H9 (cell line): ENCODE measurements around the gene RBM33. TPM values are rescaled to one million over a fixed set of nuclear protein-coding genes. Genes with fewer than 3 reads are reported as not detected.

Experiments
- DNase-seq: peaks from one replicate; pipeline ENCODE4 v3.0.0-alpha.2; 2017
- H2AFZ ChIP-seq: one replicate; pipeline ENCODE4 v1.6.1; 2013; ENCODE audit warnings: mild to moderate bottlenecking, low read length, control low read depth, moderate library complexity
- H2AK5ac ChIP-seq: 2 replicates; pipeline ENCODE4 v1.6.1; 2013; ENCODE audit warnings: low read length, control low read depth, mixed read lengths; ENCODE audit not compliant: insufficient read length
- H2BK120ac ChIP-seq: one replicate; pipeline ENCODE4 v1.6.1; 2013; ENCODE audit warnings: low read depth, mild to moderate bottlenecking, low read length, control low read depth, inconsistent platforms; ENCODE audit not compliant: poor library complexity, severe bottlenecking
- H2BK12ac ChIP-seq: 2 replicates; pipeline ENCODE4 v1.6.1; 2013; ENCODE audit warnings: low read length, control low read depth, mixed read lengths, low read depth; ENCODE audit not compliant: insufficient read length
- H2BK15ac ChIP-seq: 2 replicates; pipeline ENCODE4 v1.6.1; 2013; ENCODE audit warnings: low read depth, low read length, control low read depth
- H2BK20ac ChIP-seq: one replicate; pipeline ENCODE4 v1.6.1; 2013; ENCODE audit warnings: low read depth, mild to moderate bottlenecking, low read length, control low read depth, inconsistent platforms; ENCODE audit not compliant: poor library complexity, severe bottlenecking
- H2BK5ac ChIP-seq: 2 replicates; pipeline ENCODE4 v1.6.1; 2013; ENCODE audit warnings: low read length, control low read depth, mixed read lengths; ENCODE audit not compliant: insufficient read length
- H3K14ac ChIP-seq: 2 replicates; pipeline ENCODE4 v1.6.1; 2013; ENCODE audit warnings: low read length, control low read depth; ENCODE audit not compliant: insufficient read depth
- H3K18ac ChIP-seq: 2 replicates; pipeline ENCODE4 v1.6.1; 2013; ENCODE audit warnings: low read depth, mild to moderate bottlenecking, mixed read lengths, low read length, control low read depth; ENCODE audit not compliant: insufficient read length
- H3K23ac ChIP-seq: 2 replicates; pipeline ENCODE4 v1.6.1; 2013; ENCODE audit warnings: low read length, control low read depth, mixed read lengths, low read depth; ENCODE audit not compliant: insufficient read length
- H3K23me2 ChIP-seq: 2 replicates; pipeline ENCODE4 v1.6.1; 2013; ENCODE audit warnings: low read depth, mild to moderate bottlenecking, mixed read lengths, low read length, control low read depth; ENCODE audit not compliant: insufficient read length, poor library complexity, severe bottlenecking
- H3K27ac ChIP-seq: 2 replicates; pipeline ENCODE4 v1.5.1; 2013; ENCODE audit warnings: low read length, control low read depth, mixed read lengths, low read depth; ENCODE audit not compliant: insufficient read length
- H3K27me3 ChIP-seq: 2 replicates; pipeline ENCODE4 v1.6.1; 2013; ENCODE audit warnings: low read length, control low read depth, inconsistent platforms; ENCODE audit not compliant: insufficient read depth
- H3K4ac ChIP-seq: 2 replicates; pipeline ENCODE4 v1.6.1; 2013; ENCODE audit warnings: low read depth, mild to moderate bottlenecking, control low read depth, inconsistent platforms, low read length, moderate library complexity
- H3K4me1 ChIP-seq: 2 replicates; pipeline ENCODE4 v1.6.1; 2013; ENCODE audit warnings: low read length, control low read depth, inconsistent platforms; ENCODE audit not compliant: insufficient read depth
- H3K4me2 ChIP-seq: 2 replicates; pipeline ENCODE4 v1.6.1; 2013; ENCODE audit warnings: low read length, control low read depth, mixed read lengths; ENCODE audit not compliant: insufficient read length, insufficient read depth
- H3K56ac ChIP-seq: 2 replicates; pipeline ENCODE4 v1.6.1; 2013; ENCODE audit warnings: low read depth, mild to moderate bottlenecking, mixed read lengths, low read length, control low read depth; ENCODE audit not compliant: insufficient read length
- H3K79me1 ChIP-seq: 2 replicates; pipeline ENCODE4 v1.6.1; 2013; ENCODE audit warnings: low read depth, mild to moderate bottlenecking, moderate library complexity, low read length, control low read depth, inconsistent platforms; ENCODE audit not compliant: insufficient read depth, poor library complexity, severe bottlenecking
- H3K79me2 ChIP-seq: 2 replicates; pipeline ENCODE4 v1.6.1; 2013; ENCODE audit warnings: low read length, control low read depth, inconsistent platforms; ENCODE audit not compliant: insufficient read depth
- H3K9ac ChIP-seq: 2 replicates; pipeline ENCODE4 v1.6.1; 2013; ENCODE audit warnings: low read length, control low read depth, mixed read lengths; ENCODE audit not compliant: insufficient read length; ENCODE audit errors: extremely low read depth
- H3K9me3 ChIP-seq: one replicate; pipeline ENCODE4 v1.6.1; 2013; ENCODE audit warnings: low read depth, low read length, inconsistent platforms; ENCODE audit not compliant: control insufficient read depth
- H3T11ph ChIP-seq: one replicate; pipeline ENCODE4 v1.6.1; 2013; ENCODE audit warnings: mild to moderate bottlenecking, low read length, control low read depth, inconsistent platforms
- H4K20me1 ChIP-seq: one replicate; pipeline ENCODE4 v1.6.1; 2013; ENCODE audit not compliant: control insufficient read depth, insufficient read length, insufficient read depth
- H4K5ac ChIP-seq: 2 replicates; pipeline ENCODE4 v1.6.1; 2013; ENCODE audit warnings: low read depth, mild to moderate bottlenecking, mixed read lengths, low read length, control low read depth; ENCODE audit not compliant: insufficient read length
- H4K8ac ChIP-seq: replicated peaks from 2 replicates; pipeline ENCODE4 v1.6.1; 2013; ENCODE audit warnings: low read length, control low read depth, mixed read lengths, low read depth; ENCODE audit not compliant: insufficient read length
- H4K91ac ChIP-seq: 2 replicates; pipeline ENCODE4 v1.6.1; 2013; ENCODE audit warnings: low read depth, mild to moderate bottlenecking, moderate library complexity, mixed read lengths, low read length, control low read depth; ENCODE audit not compliant: insufficient read length
- H3K27ac Mint-ChIP-seq, 3 experiments: 2 replicates in 2 of 3; 3 replicates in 1 of 3; pipeline ENCODE4 v1.8.0; 2020 to 2021; ENCODE audit warnings: mixed read lengths in 3 of 3, mild to moderate bottlenecking in 1 of 3, moderate library complexity in 1 of 3
- H3K27me3 Mint-ChIP-seq: 2 replicates; pipeline ENCODE4 v1.8.0; 2021; ENCODE audit warnings: low read depth, mild to moderate bottlenecking, moderate library complexity, mixed read lengths
- H3K36me3 Mint-ChIP-seq, 3 experiments: 2 replicates in 2 of 3; 3 replicates in 1 of 3; pipeline ENCODE4 v1.8.0; 2020 to 2021; ENCODE audit warnings: low read depth in 3 of 3, mixed read lengths in 3 of 3; ENCODE audit not compliant: insufficient read depth in 1 of 3
- H3K4me1 Mint-ChIP-seq, 2 experiments: 2 replicates each; pipeline ENCODE4 v1.8.0; 2020; ENCODE audit warnings: mixed read lengths in 2 of 2
- H3K4me3 Mint-ChIP-seq, 2 experiments: 2 replicates in 1 of 2; 3 replicates in 1 of 2; pipeline ENCODE4 v1.8.0; 2020 to 2021; ENCODE audit warnings: mild to moderate bottlenecking in 2 of 2, mixed read lengths in 2 of 2, moderate library complexity in 1 of 2
- H3K9me3 Mint-ChIP-seq, 2 experiments: 2 replicates in 1 of 2; 3 replicates in 1 of 2; pipeline ENCODE4 v1.8.0; 2020; ENCODE audit warnings: mild to moderate bottlenecking in 2 of 2, mixed read lengths in 2 of 2, moderate library complexity in 1 of 2
- WGBS: extraction: QIAGEN DNeasy Blood & Tissue Kit; methylation state at CpG from one replicate; pipeline ENCODE4 v1.1.7; 2013; ENCODE audit warnings: missing lambda C conversion rate, low lambda C conversion rate, mixed read lengths; ENCODE audit not compliant: insufficient read length; ENCODE audit errors: extremely low coverage; 5-methylcytosine and 5-hydroxymethylcytosine counted together
- total RNA-seq: library from RNA; stranded (reverse); gene quantifications from 2 replicates; pipeline ENCODE4 v1.2.1, GENCODE V29; 2021
- TF ChIP-seq, protein P1 (sequence below): fragments of 200-600 bp; sonication (generic); conservative IDR thresholded peaks from 3 replicates; pipeline ENCODE4 v1.8.0; 2021; ENCODE audit warnings: antibody characterized with exemption, mild to moderate bottlenecking

Gene RBM33
- total RNA-seq, 1 experiment from 2014 or later: 71.3 TPM

- H3K79me1 ChIP-seq: no peaks in the 10 kb centered on the region
- no peak overlapping the region for H2BK5ac ChIP-seq
- no peaks in the 10 kb centered on the region for H3K79me2 ChIP-seq
- peaks cover 36% of the 10 kb centered on the region for H3K27me3 ChIP-seq
- H3K4me1 ChIP-seq: no peaks in the 10 kb centered on the region
- no peak overlapping the region for H2BK15ac ChIP-seq
- H3K14ac ChIP-seq: no peak overlapping the region
- H3K27ac Mint-ChIP-seq: no peak overlapping the region
- H3T11ph ChIP-seq: no peak overlapping the region
- H4K20me1 ChIP-seq: no peaks in the 10 kb centered on the region
- H3K23me2 ChIP-seq: peaks cover 8% of the 10 kb centered on the region
- no peak overlapping the region for H2BK12ac ChIP-seq
- DNase-seq: no peak
- H3K27me3 Mint-ChIP-seq: peaks cover 87% of the 10 kb centered on the region
- no peak overlapping the region for H3K27ac ChIP-seq
- no peak overlapping the region for H4K5ac ChIP-seq
- no peak overlapping the region for H3K56ac ChIP-seq
- WGBS: no CpG with 5 or more reads among the region's 11 CpGs
- H3K9ac ChIP-seq: no peak overlapping the region
- TF ChIP-seq, protein P1, sequence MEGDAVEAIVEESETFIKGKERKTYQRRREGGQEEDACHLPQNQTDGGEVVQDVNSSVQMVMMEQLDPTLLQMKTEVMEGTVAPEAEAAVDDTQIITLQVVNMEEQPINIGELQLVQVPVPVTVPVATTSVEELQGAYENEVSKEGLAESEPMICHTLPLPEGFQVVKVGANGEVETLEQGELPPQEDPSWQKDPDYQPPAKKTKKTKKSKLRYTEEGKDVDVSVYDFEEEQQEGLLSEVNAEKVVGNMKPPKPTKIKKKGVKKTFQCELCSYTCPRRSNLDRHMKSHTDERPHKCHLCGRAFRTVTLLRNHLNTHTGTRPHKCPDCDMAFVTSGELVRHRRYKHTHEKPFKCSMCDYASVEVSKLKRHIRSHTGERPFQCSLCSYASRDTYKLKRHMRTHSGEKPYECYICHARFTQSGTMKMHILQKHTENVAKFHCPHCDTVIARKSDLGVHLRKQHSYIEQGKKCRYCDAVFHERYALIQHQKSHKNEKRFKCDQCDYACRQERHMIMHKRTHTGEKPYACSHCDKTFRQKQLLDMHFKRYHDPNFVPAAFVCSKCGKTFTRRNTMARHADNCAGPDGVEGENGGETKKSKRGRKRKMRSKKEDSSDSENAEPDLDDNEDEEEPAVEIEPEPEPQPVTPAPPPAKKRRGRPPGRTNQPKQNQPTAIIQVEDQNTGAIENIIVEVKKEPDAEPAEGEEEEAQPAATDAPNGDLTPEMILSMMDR: no peak
- H2BK120ac ChIP-seq: no peak overlapping the region
- no peak overlapping the region for H3K23ac ChIP-seq
- H3K9me3 ChIP-seq: no peaks in the 10 kb centered on the region
- H3K4me2 ChIP-seq: no peak overlapping the region
- peaks cover 5 to 10% of the 10 kb centered on the region in 2 experiments; a peak in 3 of 4 replicates for H3K4me1 Mint-ChIP-seq
- H3K4ac ChIP-seq: no peak overlapping the region
- no peak overlapping the region for H4K8ac ChIP-seq
- no peak overlapping the region for H2AK5ac ChIP-seq
- H2BK20ac ChIP-seq: no peak overlapping the region
- no peak overlapping the region for H3K4me3 Mint-ChIP-seq
- no peak overlapping the region for H3K18ac ChIP-seq
- H2AFZ ChIP-seq: no peak overlapping the region
- H3K9me3 Mint-ChIP-seq: peaks cover 2 to 8% of the 10 kb centered on the region in 2 experiments; a peak in 2 of 5 replicates
- H4K91ac ChIP-seq: no peak overlapping the region
- peaks cover 0 to 3% (median 0%) of the 10 kb centered on the region in 3 experiments; a peak in 3 of 7 replicates for H3K36me3 Mint-ChIP-seq
Observed at GRCh38 chr7:155800301-155800700, 155.8 kb downstream of the RBM33 start.
